ENCODE results near the gene EIF4EBP3. TPM values are rescaled to one million over a fixed set of nuclear protein-coding genes. Genes with fewer than 3 reads are reported as not detected.

Gene EIF4EBP3
- total and polyA plus RNA-seq, 9 of the 15 experiments (the other 6 are each of a cell fraction or from before 2014, with no cell fraction given) = 1.3 to 7.5 (median 3.8) TPM

- no peak for DNase-seq (ENCODE audit: extremely low read depth in 1 of 4, low spot score in 3 of 4)
- Histone ChIP-seq H2AFZ (ENCODE audit: low read depth, low read length) (no peak overlapping the region), H3K27me3 (ENCODE audit: control insufficient read depth in 2 of 2, insufficient read depth in 2 of 2, low read length in 2 of 2) (no peaks in the 10 kb centered on the region), H4K20me1 (replicated peaks; ENCODE audit: control insufficient read depth, insufficient read depth, low read length) (no peaks in the 10 kb centered on the region), H3K4me2 (ENCODE audit: insufficient read depth, low read length) (no peak overlapping the region), H3K4me3 (no peak overlapping the region), H3K4me1 (replicated peaks in 1 of 2; ENCODE audit: control insufficient read depth in 2 of 2, insufficient read depth in 2 of 2, low read length in 2 of 2) (no peaks in the 10 kb centered on the region), H3K9me3 (replicated peaks; ENCODE audit: control insufficient read depth, insufficient read depth, low read depth, low read length) (no peaks in the 10 kb centered on the region), H3K27ac (ENCODE audit: extremely low read depth, low read depth, low read length) (no peak overlapping the region), H3K9me1 (ENCODE audit: control insufficient read depth, insufficient read depth, low read length) (no peaks in the 10 kb centered on the region), H3K79me2 (ENCODE audit: control insufficient read depth, insufficient read depth, low read length) (no peaks in the 10 kb centered on the region), H3K36me3 (ENCODE audit: control insufficient read depth, insufficient read depth, low read length) (peaks cover 63% of the 10 kb centered on the region), H3K9ac (ENCODE audit: insufficient read depth in 1 of 2, low read depth in 2 of 2, low read length in 2 of 2) (no peak overlapping the region)
- 96% methylated on average over 2 of the region's 2 CpGs for WGBS (ENCODE audit: insufficient coverage, low coverage, missing lambda C conversion rate)
- TF ChIP-seq AFF1 (IDR thresholded peaks at IDR 0.05; ENCODE audit: low read depth in 1 of 2, partially characterized antibody in 2 of 2) (no peak), ZFP91 (CRISPR knock-in tag; IDR thresholded peaks at IDR 0.05) (no peak)
- ATAC-seq = no peak
- no peak for FAIRE-seq
- ChIA-PET POLR2A (no interaction called here), CTCF (ENCODE audit: low intra/inter-chr PET ratio) (no interaction called here)
- intact Hi-C loops (cut with micrococcal nuclease) (no loop called here), in situ Hi-C loops (cut with MboI) (no loop called here)
- no TSS peak for BruUV-seq (replicated peaks)
These were observed 23.5 kb upstream of the EIF4EBP3 start for GRCh38 chr5:140524003-140524402.
